Measurements from ENCODE around the gene OSR1.
"Not testable (repeated sequence)": the region's sequence is repeated elsewhere in the genome, so short reads cannot be mapped to it uniquely, and the experiment has no call there.

OSR1 gene

GRCh38 chr2:19330436-19330835 lies 28.0 kb downstream of the OSR1 start:
- DNase-seq, result no peak

- no peak for DNase-seq
Measured at GRCh38 chr2:19329445-19329844, 29.0 kb downstream of the OSR1 start.

- DNase-seq, result no peak
Measured at GRCh38 chr2:19327496-19327895, 30.9 kb downstream of the OSR1 start.

- DNase-seq, result no peak
Measured at GRCh38 chr2:19321946-19322345, 36.5 kb downstream of the OSR1 start.

GRCh38 chr2:19320813-19321212 lies 37.6 kb downstream of the OSR1 start:
- DNase-seq, result no peak

- DNase-seq, result no peak
Measured at GRCh38 chr2:19319698-19320097, 38.7 kb downstream of the OSR1 start.

- no peak for DNase-seq
Measured at GRCh38 chr2:19319064-19319463, 39.4 kb downstream of the OSR1 start.

- DNase-seq, result no peak
Measured at GRCh38 chr2:19313553-19313952, 44.9 kb downstream of the OSR1 start.

GRCh38 chr2:19312949-19313348 lies 45.5 kb downstream of the OSR1 start:
- no peak for DNase-seq

GRCh38 chr2:19306065-19306464 lies 52.4 kb downstream of the OSR1 start:
- DNase-seq, result not testable (repeated sequence)

GRCh38 chr2:19305400-19306055 lies 52.9 kb downstream of the OSR1 start:
- DNase-seq, result not testable (repeated sequence)

GRCh38 chr2:19301706-19302105 lies 56.7 kb downstream of the OSR1 start:
- DNase-seq, result no peak

Measured in left hindlimb (tissue), 1 donor.